GM10248 (cell line): ENCODE measurements around the gene CLVS2.

ENCODE experiments used
- CTCF ChIA-PET: fragments of 300-600 bp; sonication (Branson Sonifier 250); formaldehyde crosslinking; extraction: SDS; loops from one replicate; lab custom pipeline; 2021; ENCODE audit warnings: antibody characterized with exemption; lab: Yijun Ruan, JAX
- POLR2A ChIA-PET: fragments of 350-650 bp; sonication (Branson Sonifier 250); formaldehyde crosslinking; extraction: SDS; loops from one replicate; lab custom pipeline; 2020; ENCODE audit warnings: antibody characterized with exemption; lab: Yijun Ruan, JAX
- DNase-seq: peaks from one replicate; pipeline ENCODE4 v3.0.0; 2012; ENCODE audit errors: extremely low spot score
- TF ChIP-seq, protein P1 (sequence below): IDR thresholded peaks from 2 replicates; pipeline ENCODE4 v1.5.1; 2012; ENCODE audit warnings: mild to moderate bottlenecking, low read depth; ENCODE audit errors: extremely low read depth, missing control alignments, control extremely low read depth

Gene CLVS2

DNA sequence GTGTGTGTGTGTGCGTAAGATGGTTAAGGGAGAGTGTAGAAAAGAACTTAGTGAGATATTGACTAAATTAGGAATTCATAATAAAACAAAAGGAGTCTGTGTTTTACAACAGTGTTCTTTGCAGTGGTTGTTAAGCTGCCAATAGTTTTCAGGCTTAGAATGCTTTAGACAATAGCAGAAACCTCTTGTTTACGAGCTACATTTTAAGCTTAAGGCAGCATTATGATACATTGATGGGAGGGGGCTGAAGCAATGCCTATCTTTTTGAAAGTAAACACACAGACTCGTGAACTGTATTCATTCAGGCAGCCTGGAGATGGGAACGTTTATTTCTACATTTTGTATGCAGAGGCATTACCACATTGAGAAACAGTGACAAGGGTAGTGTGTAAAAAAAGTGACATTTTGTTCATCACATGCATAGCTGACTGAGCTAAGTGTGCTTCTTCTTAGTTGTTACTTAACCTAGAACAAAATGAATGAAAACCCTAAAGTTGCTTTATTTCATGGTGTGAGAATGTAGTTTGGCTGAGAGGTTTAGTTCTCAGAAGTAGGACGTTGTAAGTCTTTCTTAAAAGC is 21.2 kb downstream of the CLVS2 start:
- TF ChIP-seq, protein P1, sequence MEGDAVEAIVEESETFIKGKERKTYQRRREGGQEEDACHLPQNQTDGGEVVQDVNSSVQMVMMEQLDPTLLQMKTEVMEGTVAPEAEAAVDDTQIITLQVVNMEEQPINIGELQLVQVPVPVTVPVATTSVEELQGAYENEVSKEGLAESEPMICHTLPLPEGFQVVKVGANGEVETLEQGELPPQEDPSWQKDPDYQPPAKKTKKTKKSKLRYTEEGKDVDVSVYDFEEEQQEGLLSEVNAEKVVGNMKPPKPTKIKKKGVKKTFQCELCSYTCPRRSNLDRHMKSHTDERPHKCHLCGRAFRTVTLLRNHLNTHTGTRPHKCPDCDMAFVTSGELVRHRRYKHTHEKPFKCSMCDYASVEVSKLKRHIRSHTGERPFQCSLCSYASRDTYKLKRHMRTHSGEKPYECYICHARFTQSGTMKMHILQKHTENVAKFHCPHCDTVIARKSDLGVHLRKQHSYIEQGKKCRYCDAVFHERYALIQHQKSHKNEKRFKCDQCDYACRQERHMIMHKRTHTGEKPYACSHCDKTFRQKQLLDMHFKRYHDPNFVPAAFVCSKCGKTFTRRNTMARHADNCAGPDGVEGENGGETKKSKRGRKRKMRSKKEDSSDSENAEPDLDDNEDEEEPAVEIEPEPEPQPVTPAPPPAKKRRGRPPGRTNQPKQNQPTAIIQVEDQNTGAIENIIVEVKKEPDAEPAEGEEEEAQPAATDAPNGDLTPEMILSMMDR, result no peak
- no peak for DNase-seq
- POLR2A ChIA-PET, result no interaction called here
- CTCF ChIA-PET, result interaction anchor here (1.5 kb wide), 1 partner anchor 11 kb away, joined by 6 read pairs; no protein-coding TSS in a partner anchor

DNA sequence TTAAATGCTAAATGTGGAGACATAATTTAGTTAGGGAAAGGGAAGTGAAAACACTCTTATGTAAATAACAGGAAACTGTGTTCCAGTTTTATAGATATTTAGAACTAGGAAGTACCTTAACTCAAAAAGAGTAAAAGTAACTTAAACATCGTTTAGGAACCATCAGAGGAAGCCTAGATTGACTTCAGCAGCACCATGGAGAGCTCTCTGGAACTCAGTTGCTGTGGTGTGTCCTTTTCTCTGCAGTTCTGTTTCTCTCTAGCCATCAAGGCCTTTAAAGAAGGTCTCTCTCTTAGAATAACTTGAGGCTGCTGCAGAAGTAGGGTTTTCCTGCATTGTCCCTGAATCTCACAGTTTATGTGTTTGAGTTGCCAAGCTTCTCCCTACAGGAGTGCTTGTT is 26.9 kb downstream of the CLVS2 start:
- no peak for DNase-seq
- TF ChIP-seq, protein P1, result no peak
- CTCF ChIA-PET, result interaction anchor here (1.4 kb wide), 1 partner anchor 17 kb away, joined by 3 read pairs; no protein-coding TSS in a partner anchor
- POLR2A ChIA-PET, result no interaction called here

DNA sequence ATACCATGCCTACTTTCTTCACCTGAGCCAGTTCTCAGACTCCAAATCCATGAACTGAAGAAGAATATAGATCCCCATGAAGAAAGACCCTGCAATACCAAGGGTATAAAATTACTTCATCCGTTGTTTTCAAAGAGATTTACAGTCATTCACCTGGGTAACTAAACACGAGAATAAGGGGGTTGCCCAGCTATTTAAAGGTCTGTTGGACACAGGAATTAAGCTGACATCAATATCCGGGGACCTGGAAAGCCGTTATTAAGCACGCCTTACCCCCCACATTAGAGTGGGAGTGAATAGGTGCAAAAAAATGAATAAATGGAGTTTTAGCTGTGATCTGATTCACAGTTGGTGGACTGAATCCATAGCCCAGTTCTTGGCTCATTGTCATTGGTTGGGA is 28.9 kb downstream of the CLVS2 start:
- ChIA-PET POLR2A (interaction anchor here (0.6 kb wide), 1 partner anchor 32 kb away, joined by 5 read pairs; no protein-coding TSS in a partner anchor), CTCF (interaction anchor here (1.5 kb wide), 1 partner anchor 9 kb away, joined by 4 read pairs; no protein-coding TSS in a partner anchor)
- DNase-seq, result no peak
- TF ChIP-seq, protein P1, result no peak

DNA sequence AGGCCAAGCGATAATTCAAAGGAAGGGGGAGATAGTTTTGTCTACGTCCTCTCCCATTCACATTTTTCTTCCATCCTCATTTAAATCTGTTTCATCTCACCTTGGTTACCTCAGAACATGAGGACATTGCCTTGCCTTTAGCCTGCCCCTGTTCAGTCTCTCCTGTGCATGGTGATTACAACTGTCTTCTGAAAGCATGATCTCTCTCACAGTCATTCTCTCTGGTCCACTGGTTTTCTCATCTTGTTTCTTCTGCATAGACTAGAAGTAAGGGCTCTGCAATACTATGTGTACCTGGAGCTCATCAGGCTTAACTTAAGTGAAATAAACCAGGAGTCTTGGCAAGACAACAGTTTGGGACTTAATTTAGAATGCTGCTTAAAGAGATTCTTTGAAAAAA is 31.4 kb downstream of the CLVS2 start:
- TF ChIP-seq, protein P1, result no peak
- ChIA-PET POLR2A (no interaction called here), CTCF (no interaction called here)
- DNase-seq, result no peak

DNA sequence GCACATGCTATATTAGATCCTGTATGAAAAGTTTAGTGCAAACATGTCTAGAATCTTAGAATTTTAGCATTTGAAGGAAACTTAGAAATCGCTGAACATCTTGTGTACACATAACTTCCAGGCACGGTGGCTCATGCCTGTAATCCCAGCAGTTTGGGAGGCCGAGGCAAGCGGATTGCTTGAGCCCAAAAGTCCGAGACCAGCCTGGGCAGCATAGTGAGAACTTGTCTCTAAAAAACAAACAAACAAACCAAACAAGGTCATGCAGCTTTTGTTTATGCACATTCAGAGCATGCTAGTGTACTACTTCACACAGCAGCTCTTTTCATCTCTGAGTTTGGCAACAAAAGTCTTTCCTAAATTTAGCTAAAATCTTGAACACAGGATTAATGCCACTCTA is 32.2 kb downstream of the CLVS2 start:
- DNase-seq, result no peak
- ChIA-PET POLR2A (no interaction called here), CTCF (no interaction called here)
- TF ChIP-seq, protein P1, result no peak

DNA sequence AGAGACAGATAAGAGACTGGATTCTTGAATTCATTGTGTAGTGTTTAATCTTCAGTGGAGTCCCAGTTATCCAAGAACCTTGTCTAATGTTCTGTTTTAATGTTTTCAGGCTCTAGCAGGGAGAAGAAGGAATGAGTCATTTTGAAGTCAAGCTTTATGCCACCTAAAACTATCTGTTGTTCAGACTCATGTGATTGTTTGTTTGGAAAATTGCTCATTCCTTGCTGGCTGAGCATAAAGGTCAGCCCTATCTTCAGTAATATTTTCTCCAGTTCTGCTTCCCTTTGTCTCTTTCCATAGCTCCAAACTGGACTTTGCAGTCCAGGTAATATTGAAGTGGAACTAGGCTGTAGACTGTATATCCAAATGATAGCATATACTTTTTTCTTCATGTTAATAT is 34.2 kb downstream of the CLVS2 start:
- POLR2A ChIA-PET, result no interaction called here
- no peak for DNase-seq
- CTCF ChIA-PET, result interaction anchor here (2.3 kb wide), 1 partner anchor 9 kb away, joined by 7 read pairs; no protein-coding TSS in a partner anchor
- TF ChIP-seq, protein P1, result no peak
